Pancreas (tissue), 10 donors: ENCODE measurements around the gene FXYD3. TPM values are rescaled to one million over a fixed set of nuclear protein-coding genes. Genes with fewer than 3 reads are reported as not detected.
A peak's percentile ranks its signal among the peaks of the same experiment; 100 is the strongest.
"Not testable (repeated sequence)": the region's sequence is repeated elsewhere in the genome, so short reads cannot be mapped to it uniquely, and the experiment has no call there.

Source experiments
- ATAC-seq, 4 donors: fragments of 200-7000 bp; cut with Tn5 transposase; one replicate each; pipeline versions ENCODE4 v1.8.0 to v1.9.1; 2020; ENCODE audit warnings: mild to moderate bottlenecking in 4 of 4, moderate library complexity in 4 of 4
- DNase-seq, 6 donors: peaks; one replicate each; pipeline ENCODE4 v3.0.0-alpha.2; 2020
- FAIRE-seq: peaks from 2 replicates; lab custom pipeline; 2012; peaks lifted over from hg19 to GRCh38; lab: Jason Lieb, UNC
- H3K27ac ChIP-seq, 4 donors: fragments of 200-600 bp; sonication (generic); 1 replicate in 3 of 4; 2 replicates in 1 of 4; pipeline versions ENCODE4 v1.5.0 to v1.8.0; 2020
- H3K27me3 ChIP-seq, 4 donors: fragments of 200-600 bp; one replicate each; pipeline ENCODE4 v1.8.0; 2021
- H3K36me3 ChIP-seq, 3 donors: fragments of 200-600 bp; sonication (generic) in 1 of 3; one replicate each; pipeline versions ENCODE4 v1.5.0 to v1.8.0; 2020 to 2021
- H3K4me1 ChIP-seq, 3 donors: fragments of 200-600 bp; one replicate each; pipeline ENCODE4 v1.8.0; 2021
- H3K4me3 ChIP-seq, 4 donors: fragments of 200-600 bp; sonication (generic) in 2 of 4; one replicate each; pipeline versions ENCODE4 v1.5.0 to v1.8.0; 2020 to 2021
- H3K9me3 ChIP-seq, 4 donors: fragments of 200-600 bp; one replicate each; pipeline ENCODE4 v1.8.0; 2021
- CTCF ChIP-seq, 4 donors: fragments of 200-600 bp; sonication (generic) in 3 of 4; IDR thresholded peaks; one replicate each; pipeline versions ENCODE4 v1.5.0 to v1.8.0; 2021; ENCODE audit warnings: antibody characterized with exemption in 4 of 4
- WGBS, 2 donors: extraction: QIAGEN DNeasy Blood & Tissue Kit; methylation state at CpG; one replicate each; pipeline ENCODE4 v1.1.7; 2013; 5-methylcytosine and 5-hydroxymethylcytosine counted together
- intact Hi-C, 3 donors: fragments of 100-400 bp; cut with DNase I; formaldehyde crosslinking; loops; one replicate each; pipeline versions ENCODE4 v1.11.1 to v1.14.2; 2022
- polyA plus RNA-seq, 2 donors: library from polyadenylated mRNA; stranded (reverse); fragments of 200-250 nt; gene quantifications; one replicate each; pipeline ENCODE4 v1.2.3, GENCODE V29; 2013
- total RNA-seq, 6 donors: library from RNA; stranded (reverse); fragmentation: NEBNext Ultra II Directional in 4 of 6; extraction: Animal tissue kit (Norgen Biotek cat#: 25700) in 4 of 6; gene quantifications; one replicate each; pipeline versions ENCODE4 v1.2.1 to v1.2.4, GENCODE V29; 2021 to 2023
- donor health status: healthy with polysubstance abuse.
- donor health status: DM: no; HTN: no; CAD: no; lungs with moderate emphysema.
- donor health status: DM: no; HTN: no; CAD: no.
- donor health status: control.
- donor health status: control.
- donor health status: Bipolar disorder and iron deficiency.
- donor health status: DM: yes; HTN: yes; CAD: no.
- donor health status: DM: no; HTN: no; CAD: no.
- donor health status: DM: no; HTN: no; CAD: no.
- donor health status: DM: yes; HTN: yes; CAD: no.

Gene FXYD3
- total and polyA plus RNA-seq, 8 donors = 12.2 to 59.1 (median 17.7) TPM

GRCh38 chr19:35099897-35100275, 15.7 kb upstream of the FXYD3 start:
- TF ChIP-seq CTCF (IDR thresholded peaks at IDR 0.05) = no peak
- no peak for FAIRE-seq
- intact Hi-C loops = no loop called here
- DNase-seq = no peak
- Histone ChIP-seq H3K9me3 (no peaks in the 10 kb centered on the region), H3K27ac (no peak overlapping the region), H3K4me1 (peaks cover 0 to 8% (median 5%) of the 10 kb centered on the region in 3 donors), H3K4me3 (no peak overlapping the region), H3K27me3 (no peaks in the 10 kb centered on the region), H3K36me3 (no peaks in the 10 kb centered on the region)
- WGBS, 2 donors = 94% methylated on average over 13 of the region's 13 CpGs
- no peak for ATAC-seq

GRCh38 chr19:35100588-35101533, 14.8 kb upstream of the FXYD3 start:
- Histone ChIP-seq H3K27ac (no peak overlapping the region), H3K4me3 (no peak overlapping the region), H3K9me3 (no peaks in the 10 kb centered on the region), H3K36me3 (no peaks in the 10 kb centered on the region), H3K27me3 (no peaks in the 10 kb centered on the region), H3K4me1 (peaks cover 0 to 8% (median 5%) of the 10 kb centered on the region in 3 donors)
- ATAC-seq (no peak), FAIRE-seq (no peak), DNase-seq (no peak)
- 87 to 91% methylated on average over 16 of the region's 16 CpGs for WGBS, 2 donors
- TF ChIP-seq CTCF (IDR thresholded peaks at IDR 0.05) = no peak
- intact Hi-C loops = no loop called here

- H3K27me3 ChIP-seq, DNase-seq, H3K4me1 ChIP-seq, FAIRE-seq, intact Hi-C loops, H3K36me3 ChIP-seq, H3K9me3 ChIP-seq, ATAC-seq, H3K4me3 ChIP-seq, H3K27ac ChIP-seq: not testable (repeated sequence)
- 95 to 99% methylated on average over 10 of the region's 10 CpGs for WGBS, 2 donors
Observed at GRCh38 chr19:35101949-35102348, 13.7 kb upstream of the FXYD3 start.

- DNase-seq, H3K4me3 ChIP-seq, intact Hi-C loops, H3K9me3 ChIP-seq, ATAC-seq, H3K4me1 ChIP-seq, H3K27ac ChIP-seq, FAIRE-seq, H3K27me3 ChIP-seq, H3K36me3 ChIP-seq: not testable (repeated sequence)
- WGBS, 2 donors = 80 to 83% methylated on average over 10 of the region's 10 CpGs
Observed at GRCh38 chr19:35103614-35104013, 12.0 kb upstream of the FXYD3 start.

GRCh38 chr19:35104361-35104760, 11.3 kb upstream of the FXYD3 start:
- ATAC-seq = no peak
- peak in 1 of 6 donors; percentile 12 for DNase-seq
- FAIRE-seq = no peak
- H3K27me3 ChIP-seq = no peaks in the 10 kb centered on the region
- H3K36me3 ChIP-seq = no peaks in the 10 kb centered on the region
- no peak overlapping the region for H3K4me3 ChIP-seq
- H3K27ac ChIP-seq = no peak overlapping the region
- TF ChIP-seq CTCF (IDR thresholded peaks at IDR 0.05) = no peak
- no peaks in the 10 kb centered on the region for H3K4me1 ChIP-seq
- 90 to 91% methylated on average over 11 of the region's 11 CpGs for WGBS, 2 donors
- intact Hi-C loops = no loop called here
- no peaks in the 10 kb centered on the region for H3K9me3 ChIP-seq

- DNase-seq (no peak), FAIRE-seq (no peak), ATAC-seq (no peak)
- no peaks in the 10 kb centered on the region for H3K36me3 ChIP-seq
- intact Hi-C loops = no loop called here
- no peak overlapping the region for H3K27ac ChIP-seq
- H3K27me3 ChIP-seq = no peaks in the 10 kb centered on the region
- no peak for TF ChIP-seq CTCF (IDR thresholded peaks at IDR 0.05)
- no peaks in the 10 kb centered on the region for H3K4me1 ChIP-seq
- 96% methylated on average over 6 of the region's 6 CpGs for WGBS, 2 donors
- H3K9me3 ChIP-seq = no peaks in the 10 kb centered on the region
- H3K4me3 ChIP-seq = no peak overlapping the region
Observed at GRCh38 chr19:35105047-35105410, 10.6 kb upstream of the FXYD3 start.
